RWPE1 (cell line): Measurements from ENCODE around the gene FETUB.
A peak's percentile ranks its signal among the peaks of the same experiment; 100 is the strongest.

Source experiments
- CTCF ChIA-PET: fragments of 350-600 bp; sonication (Branson Sonifier 250); formaldehyde crosslinking; extraction: SDS; loops from one replicate; lab custom pipeline; 2021; lab: Yijun Ruan, JAX
- POLR2A ChIA-PET: fragments of 400-600 bp; formaldehyde crosslinking; extraction: SDS; loops from one replicate; lab custom pipeline; 2020; ENCODE audit warnings: antibody characterized with exemption; ENCODE audit not compliant: low non-redundant PET; lab: Yijun Ruan, JAX
- DNase-seq: peaks from one replicate; pipeline ENCODE4 v3.0.0; 2012; ENCODE audit warnings: low spot score
- H3K27ac ChIP-seq: fragments of 450-650 bp; 2 replicates; pipeline ENCODE4 v1.5.1; 2017
- CTCF ChIP-seq: fragments of 450-650 bp; conservative IDR thresholded peaks from 2 replicates; pipeline ENCODE4 v1.5.1; 2017; ENCODE audit warnings: low read depth, mild to moderate bottlenecking

Gene FETUB

GRCh38 chr3:186640473-186640818 lies 247 bp downstream of the FETUB start:
- DNase-seq, result peak; percentile 91
- peak overlapping the region; percentile 86 for H3K27ac ChIP-seq
- POLR2A ChIA-PET, result no interaction called here
- CTCF ChIA-PET, result interaction anchor here (1.4 kb wide), 1 partner anchor 23 kb away, joined by 5 read pairs; no protein-coding TSS in a partner anchor
- TF ChIP-seq CTCF, result no peak

- no peak for DNase-seq
- peak overlapping the region; percentile 86 for H3K27ac ChIP-seq
- ChIA-PET CTCF (no interaction called here), POLR2A (no interaction called here)
- no peak for TF ChIP-seq CTCF
Observed at GRCh38 chr3:186640929-186641328, 730 bp downstream of the FETUB start.

- ChIA-PET CTCF (interaction anchor here (0.6 kb wide), 2 partner anchors 105 to 245 kb away, joined by 3 to 7 read pairs; no protein-coding TSS in a partner anchor), POLR2A (no interaction called here)
- no peak for TF ChIP-seq CTCF
- no peak for DNase-seq
- H3K27ac ChIP-seq, result no peak overlapping the region
Observed at GRCh38 chr3:186642014-186642413, 1.8 kb downstream of the FETUB start.

GRCh38 chr3:186643493-186643892 lies 3.3 kb downstream of the FETUB start:
- DNase-seq, result no peak
- ChIA-PET POLR2A (no interaction called here), CTCF (interaction anchor here (0.6 to 2.1 kb wide), 4 partner anchors 26 to 402 kb away, joined by 3 to 8 read pairs (median 5); no protein-coding TSS in a partner anchor)
- H3K27ac ChIP-seq, result no peak overlapping the region
- TF ChIP-seq CTCF, result no peak

GRCh38 chr3:186644683-186645082 lies 4.5 kb downstream of the FETUB start:
- CTCF ChIA-PET, result interaction anchor here (0.6 to 2.1 kb wide), 3 partner anchors 28 to 453 kb away, joined by 5 to 8 read pairs (median 6); no protein-coding TSS in a partner anchor

GRCh38 chr3:186646106-186646505 lies 5.9 kb downstream of the FETUB start:
- CTCF ChIA-PET, result no interaction called here
- no peak for DNase-seq
- TF ChIP-seq CTCF, result no peak
- POLR2A ChIA-PET, result no interaction called here
- no peak overlapping the region for H3K27ac ChIP-seq

More at GRCh38 chr3:186644683-186645082, 4.5 kb downstream of the FETUB start:
- no peak overlapping the region for H3K27ac ChIP-seq
- DNase-seq, result peak; percentile 50
- POLR2A ChIA-PET, result no interaction called here
- no peak for TF ChIP-seq CTCF

- DNase-seq, result no peak
- CTCF ChIA-PET, result no interaction called here
- POLR2A ChIA-PET, result no interaction called here
- TF ChIP-seq CTCF, result no peak
- no peak overlapping the region for H3K27ac ChIP-seq
Observed at GRCh38 chr3:186646841-186647240, 6.6 kb downstream of the FETUB start.
